ENCODE data around the gene ELSPBP1.
"Not testable (repeated sequence)": the region's sequence is repeated elsewhere in the genome, so short reads cannot be mapped to it uniquely, and the experiment has no call there.

Gene ELSPBP1

DNA sequence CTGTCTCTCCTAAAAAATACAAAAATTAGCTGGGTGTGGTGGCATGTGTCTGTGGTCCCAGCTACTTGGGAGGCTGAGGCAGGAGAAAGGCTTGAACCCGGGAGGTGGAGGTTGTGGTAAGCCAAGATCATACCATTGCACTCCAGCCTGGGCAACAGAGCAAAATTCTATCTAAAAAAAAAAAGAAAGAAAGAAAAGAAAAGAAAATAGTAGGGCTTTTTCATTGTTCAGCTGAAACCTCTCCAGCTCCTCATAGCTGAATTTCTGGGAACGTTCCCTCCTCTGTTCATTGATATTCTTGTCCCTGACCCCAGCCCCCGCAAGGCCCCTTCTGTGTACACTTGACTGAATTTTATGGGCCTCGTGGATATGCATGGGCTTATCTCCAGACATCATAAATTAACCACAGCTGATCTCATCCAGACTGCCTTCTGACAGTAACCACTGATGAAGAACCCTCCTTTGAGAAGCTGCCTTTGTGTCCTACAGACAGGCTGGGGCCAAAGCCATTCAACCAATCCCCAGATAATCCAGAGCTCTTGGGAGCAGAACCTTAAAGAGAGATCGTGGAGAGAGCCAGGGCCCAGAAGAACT, at the start of gene ELSPBP1:
Gene ELSPBP1 (plus strand): TSS at position 424 of the 594 bp plus-strand sequence. CDS start 14,036 bp downstream, outside the sequence.
- no peak for DNase-seq (ENCODE audit: low read depth)

GRCh38 chr19:47949852-47950521, 44.4 kb upstream of the ELSPBP1 start:
- DNase-seq (ENCODE audit: low read depth), result not testable (repeated sequence)

DNA sequence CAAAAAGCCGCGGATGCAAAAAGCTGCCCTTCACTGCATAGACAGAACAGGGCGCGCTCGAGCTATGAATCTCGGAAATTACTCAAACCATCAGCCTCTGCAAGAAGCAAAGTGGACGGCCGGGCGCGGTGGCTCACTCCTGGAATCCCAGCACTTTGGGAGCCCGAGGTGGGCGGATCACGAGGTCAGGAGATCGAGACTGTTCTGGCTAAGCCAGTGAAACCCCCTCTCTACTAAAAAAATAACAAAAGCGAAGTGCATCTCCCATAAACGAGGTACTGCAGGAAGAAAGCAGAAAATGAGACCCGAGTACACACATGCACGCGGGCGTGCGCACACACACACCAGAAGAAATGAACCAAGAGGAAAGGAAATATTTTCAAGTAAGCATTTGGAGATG, 42.3 kb upstream of the ELSPBP1 start:
- DNase-seq (ENCODE audit: low read depth), result not testable (repeated sequence)

DNA sequence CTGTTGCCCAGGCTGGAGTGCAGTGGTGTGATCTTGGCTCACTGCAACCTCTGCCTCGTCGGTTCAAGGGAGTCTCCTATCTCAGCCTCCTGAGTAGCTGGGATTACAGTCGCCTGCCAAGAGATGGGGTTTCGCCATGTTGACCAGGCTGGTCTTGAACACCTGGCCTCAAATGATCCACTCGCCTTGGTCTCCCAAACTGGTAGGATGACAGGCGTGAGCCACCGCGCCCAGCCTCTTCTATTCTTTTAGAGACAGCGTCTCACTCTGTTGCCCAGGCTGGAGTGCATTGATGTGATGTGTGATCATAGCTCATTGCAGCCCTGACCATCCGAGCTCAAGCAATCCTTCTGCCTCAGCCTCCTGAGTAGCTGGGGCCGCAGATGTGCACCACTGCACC, 38.5 kb upstream of the ELSPBP1 start:
- not testable (repeated sequence) for DNase-seq (ENCODE audit: low read depth)

GRCh38 chr19:47973529-47973928, 20.9 kb upstream of the ELSPBP1 start:
- no peak for DNase-seq (ENCODE audit: low read depth)

- no peak for DNase-seq (ENCODE audit: low read depth)
Observed at GRCh38 chr19:47991191-47991808, 3.1 kb upstream of the ELSPBP1 start.

DNA sequence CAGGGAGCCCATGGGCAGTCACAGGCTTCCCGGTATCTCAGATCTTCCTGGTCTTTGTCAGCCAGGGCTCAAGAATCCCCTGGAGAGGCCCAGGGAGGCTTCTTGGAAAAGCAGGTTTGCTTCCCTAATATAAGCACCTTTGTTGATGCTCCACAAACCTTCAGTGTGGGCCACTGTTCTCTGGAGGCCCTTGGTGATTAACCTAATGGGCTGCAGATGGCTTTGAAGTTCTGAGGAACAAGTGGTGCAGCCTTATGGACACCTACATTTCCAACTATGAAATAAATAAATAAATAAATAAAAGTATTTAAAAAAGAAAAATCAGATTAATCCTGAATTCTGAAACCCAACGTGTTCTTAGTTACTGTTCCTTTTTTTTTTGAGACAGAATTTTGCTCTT, 2.4 kb upstream of the ELSPBP1 start, which contains the start of gene BSPH1:
Gene BSPH1 (minus strand): TSS at position 101 of the 400 bp plus-strand sequence. CDS start 89 bp downstream, at position 12.
- no peak for DNase-seq (ENCODE audit: low read depth)

DNA sequence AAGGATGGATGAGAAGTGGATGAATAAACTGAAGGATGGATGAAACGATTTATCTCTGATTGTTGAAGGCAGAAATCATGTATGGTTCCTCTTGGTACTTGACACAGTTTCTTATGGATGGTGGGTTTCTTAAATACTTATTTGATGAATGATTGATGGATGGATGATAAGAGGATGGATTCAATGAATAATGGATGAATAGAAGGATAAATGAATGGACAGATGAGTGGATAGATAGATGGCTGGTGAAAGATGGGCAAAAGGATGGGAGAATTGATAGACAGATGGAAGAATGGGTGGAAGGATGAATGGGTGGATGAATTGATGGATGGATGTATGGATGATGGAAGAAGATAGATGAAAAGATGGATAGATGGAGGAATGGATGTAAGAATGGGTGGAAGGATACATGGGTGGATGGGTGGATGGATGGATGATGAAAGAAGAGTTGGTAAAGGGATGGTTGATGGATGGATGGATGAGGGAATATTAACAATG, 1.8 kb downstream of the ELSPBP1 start:
- DNase-seq (ENCODE audit: low read depth), result no peak

- no peak for DNase-seq (ENCODE audit: low read depth)
Observed at GRCh38 chr19:47998800-47999199, 4.4 kb downstream of the ELSPBP1 start.

DNA sequence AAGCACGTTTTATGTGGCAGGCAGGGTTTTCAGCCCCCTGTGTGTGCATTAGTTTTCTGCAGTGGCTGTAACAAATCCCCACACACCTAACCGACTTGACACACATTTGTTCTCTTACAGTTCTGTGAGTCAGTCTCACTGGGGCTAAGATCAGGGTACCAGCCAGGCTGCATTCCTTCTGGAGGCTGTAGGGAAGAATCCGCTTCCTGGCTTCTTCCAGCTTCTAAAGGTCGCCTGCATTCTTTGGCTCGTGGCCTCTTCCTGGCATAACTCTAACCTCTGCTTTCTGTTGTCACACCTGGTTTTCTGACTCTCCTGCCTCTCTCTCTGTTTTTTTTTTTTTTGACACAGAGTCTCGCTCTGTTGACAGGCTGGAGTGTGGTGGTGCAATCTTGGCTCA, 6.4 kb downstream of the ELSPBP1 start:
- no peak for DNase-seq (ENCODE audit: low read depth)

GRCh38 chr19:48004236-48004635, 9.8 kb downstream of the ELSPBP1 start:
- no peak for DNase-seq (ENCODE audit: low read depth)

DNA sequence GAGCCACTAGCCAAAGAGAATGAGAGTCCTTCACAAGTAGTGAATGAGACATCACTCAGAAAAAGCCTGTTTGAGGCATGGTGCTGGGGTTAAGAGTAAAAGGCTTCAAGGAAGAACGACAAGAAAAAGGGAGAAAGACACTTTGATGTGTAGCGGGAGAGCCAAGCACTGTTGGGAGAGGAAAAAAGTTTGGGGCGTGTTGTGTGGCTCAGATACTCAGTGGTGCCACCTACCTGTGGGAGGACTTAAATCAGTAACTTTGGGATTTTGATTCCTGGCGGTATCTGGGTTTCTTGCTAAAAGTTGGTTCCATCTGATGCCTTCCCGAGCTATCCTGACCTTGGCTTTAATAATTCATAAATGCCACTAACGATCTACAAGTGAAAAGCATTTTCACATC, 12.3 kb downstream of the ELSPBP1 start:
- no peak for DNase-seq (ENCODE audit: low read depth)

GRCh38 chr19:48010932-48011758, 16.7 kb downstream of the ELSPBP1 start:
- DNase-seq (ENCODE audit: low read depth), result no peak

DNA sequence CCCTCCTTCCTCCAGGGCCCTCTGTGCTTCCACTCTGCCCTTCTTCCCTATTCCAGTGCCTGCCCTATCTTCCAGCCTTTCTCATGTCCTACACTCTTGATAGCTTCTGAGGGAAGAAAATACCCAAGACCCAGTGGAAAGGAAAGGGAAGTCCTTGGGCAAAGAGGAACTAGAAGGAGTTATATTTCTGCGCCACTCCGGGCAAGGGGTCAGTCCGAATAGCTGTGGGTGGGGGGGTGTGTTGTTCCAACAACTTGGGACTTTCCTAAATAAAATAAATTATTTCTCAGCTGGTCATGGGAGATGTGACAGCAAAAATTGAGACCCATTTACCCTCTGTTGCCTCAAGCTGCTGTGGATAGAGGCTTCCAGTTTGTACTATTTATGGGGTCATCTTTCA, 26.3 kb downstream of the ELSPBP1 start:
- DNase-seq (ENCODE audit: low read depth), result no peak

GRCh38 chr19:48023011-48023410, 28.6 kb downstream of the ELSPBP1 start:
- DNase-seq (ENCODE audit: low read depth), result no peak

DNA sequence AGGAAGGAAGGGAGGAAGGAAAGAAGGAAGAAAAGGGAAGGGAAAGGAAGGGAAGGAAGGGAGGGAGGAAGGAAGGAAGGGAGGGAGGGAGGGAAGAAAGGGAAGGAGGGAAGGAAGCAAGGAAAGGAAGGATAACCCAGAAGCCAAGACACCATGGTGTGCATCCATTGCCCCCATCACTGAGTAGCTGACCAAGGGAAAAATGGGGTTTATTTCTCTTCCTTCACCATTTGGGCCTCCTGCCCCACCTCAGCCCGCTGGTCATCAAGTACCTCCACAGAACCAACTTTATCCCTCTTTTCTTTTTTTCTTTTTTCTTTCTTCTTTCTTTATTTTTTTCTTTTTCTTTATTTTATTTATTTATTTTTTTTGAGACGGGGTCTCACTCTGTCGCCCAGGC, 29.1 kb downstream of the ELSPBP1 start:
- no peak for DNase-seq (ENCODE audit: low read depth)

DNA sequence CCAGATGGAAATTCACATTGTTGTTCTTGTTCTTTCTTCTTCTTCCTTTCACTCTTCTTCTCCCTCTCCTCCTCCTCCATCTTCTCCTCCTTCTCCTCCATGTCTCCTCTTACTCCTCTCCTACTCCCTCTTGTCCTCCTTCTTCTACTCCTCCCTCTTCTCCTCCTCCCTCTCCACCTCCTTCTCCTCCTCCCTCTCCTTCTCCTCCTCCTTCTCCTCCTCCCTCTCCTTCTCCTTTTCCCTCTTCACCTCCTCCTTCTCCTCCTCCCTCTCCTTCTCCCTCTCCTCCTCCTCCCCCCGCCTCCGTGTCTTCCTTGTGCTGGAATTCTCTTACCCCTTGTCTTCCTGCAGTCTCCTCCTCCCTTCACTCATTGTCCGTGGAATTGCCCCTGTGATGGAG, 31.0 kb downstream of the ELSPBP1 start:
- no peak for DNase-seq (ENCODE audit: low read depth)

- DNase-seq (ENCODE audit: low read depth), result no peak
Observed at GRCh38 chr19:48029431-48029830, 35.0 kb downstream of the ELSPBP1 start.

- no peak for DNase-seq (ENCODE audit: low read depth)
Observed at GRCh38 chr19:48030073-48030472, 35.6 kb downstream of the ELSPBP1 start.

DNA sequence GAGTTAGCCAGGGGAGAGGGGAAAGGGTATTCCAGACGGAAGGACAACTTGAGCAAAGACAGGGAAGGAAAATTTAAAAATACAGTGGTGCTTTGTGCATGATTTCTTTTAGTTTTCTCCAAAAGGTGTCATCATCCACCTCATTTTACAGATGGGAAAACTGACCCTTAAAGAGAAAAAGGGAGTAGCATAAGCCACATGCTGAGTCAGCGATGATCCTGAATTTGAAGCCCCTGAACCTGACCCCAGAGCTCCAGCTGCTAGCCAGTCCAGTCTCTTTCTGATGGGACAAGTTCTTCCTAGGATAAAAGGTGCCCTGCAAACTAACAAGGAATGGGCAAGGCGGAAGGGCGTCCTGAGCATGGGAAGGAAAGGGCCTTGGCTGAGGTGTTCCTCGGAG, 39.2 kb downstream of the ELSPBP1 start:
- DNase-seq (ENCODE audit: low read depth), result no peak

GRCh38 chr19:48036765-48037164, 42.3 kb downstream of the ELSPBP1 start:
- no peak for DNase-seq (ENCODE audit: low read depth)

- DNase-seq (ENCODE audit: low read depth), result no peak
Observed at GRCh38 chr19:48041877-48042580, 47.6 kb downstream of the ELSPBP1 start.

Data from HS-5 (cell line).